Liver (tissue), 3 donors: ENCODE measurements around the gene PHGDH.

Experiments
- ATF3 ChIP-seq: IDR thresholded peaks from 2 replicates; pipeline ENCODE4 v1.6.1; 2016; ENCODE audit warnings: antibody characterized with exemption
- CTCF ChIP-seq: fragments of 150-350 bp; IDR thresholded peaks from 2 replicates; pipeline ENCODE4 v1.5.1; 2017; ENCODE audit warnings: improper control_type of control experiment, low read depth, low read length; ENCODE audit not compliant: missing input control
- GABPA ChIP-seq, 2 donors: IDR thresholded peaks in 1 of 2; conservative IDR thresholded peaks in 1 of 2; 2 replicates each; pipeline ENCODE4 v1.6.1; 2016; ENCODE audit warnings: antibody characterized with exemption in 2 of 2, mild to moderate bottlenecking in 1 of 2, moderate library complexity in 1 of 2
- HNF4A ChIP-seq, 2 donors: conservative IDR thresholded peaks; 2 replicates each; pipeline ENCODE4 v1.6.1; 2016; ENCODE audit warnings: antibody characterized with exemption in 2 of 2, mild to moderate bottlenecking in 2 of 2
- HNF4G ChIP-seq: IDR thresholded peaks from 2 replicates; pipeline ENCODE4 v1.6.1; 2016; ENCODE audit warnings: antibody characterized with exemption
- MAX ChIP-seq: IDR thresholded peaks from 2 replicates; pipeline ENCODE4 v1.6.1; 2016; ENCODE audit warnings: antibody characterized with exemption
- RAD21 ChIP-seq, 2 donors: IDR thresholded peaks; 2 replicates each; pipeline ENCODE4 v1.6.1; 2016; ENCODE audit warnings: antibody characterized with exemption in 2 of 2, mild to moderate bottlenecking in 2 of 2
- RXRA ChIP-seq, 2 donors: IDR thresholded peaks; 2 replicates each; pipeline ENCODE4 v1.6.1; 2017 to 2018; ENCODE audit warnings: antibody characterized with exemption in 2 of 2, mild to moderate bottlenecking in 1 of 2
- SP1 ChIP-seq: IDR thresholded peaks from 2 replicates; pipeline ENCODE4 v1.6.1; 2018; ENCODE audit warnings: antibody characterized with exemption, mild to moderate bottlenecking
- TAF1 ChIP-seq: conservative IDR thresholded peaks from 2 replicates; pipeline ENCODE4 v1.6.1; 2016; ENCODE audit warnings: antibody characterized with exemption, mild to moderate bottlenecking
- YY1 ChIP-seq: IDR thresholded peaks from 2 replicates; pipeline ENCODE4 v1.6.1; 2016; ENCODE audit warnings: antibody characterized with exemption, mild to moderate bottlenecking
- TF ChIP-seq, protein P1 (sequence below): IDR thresholded peaks from 2 replicates; pipeline ENCODE4 v1.6.1; 2016; ENCODE audit warnings: antibody characterized with exemption, mild to moderate bottlenecking
- donor health status: healthy.
- donor health status: healthy.

DNA sequence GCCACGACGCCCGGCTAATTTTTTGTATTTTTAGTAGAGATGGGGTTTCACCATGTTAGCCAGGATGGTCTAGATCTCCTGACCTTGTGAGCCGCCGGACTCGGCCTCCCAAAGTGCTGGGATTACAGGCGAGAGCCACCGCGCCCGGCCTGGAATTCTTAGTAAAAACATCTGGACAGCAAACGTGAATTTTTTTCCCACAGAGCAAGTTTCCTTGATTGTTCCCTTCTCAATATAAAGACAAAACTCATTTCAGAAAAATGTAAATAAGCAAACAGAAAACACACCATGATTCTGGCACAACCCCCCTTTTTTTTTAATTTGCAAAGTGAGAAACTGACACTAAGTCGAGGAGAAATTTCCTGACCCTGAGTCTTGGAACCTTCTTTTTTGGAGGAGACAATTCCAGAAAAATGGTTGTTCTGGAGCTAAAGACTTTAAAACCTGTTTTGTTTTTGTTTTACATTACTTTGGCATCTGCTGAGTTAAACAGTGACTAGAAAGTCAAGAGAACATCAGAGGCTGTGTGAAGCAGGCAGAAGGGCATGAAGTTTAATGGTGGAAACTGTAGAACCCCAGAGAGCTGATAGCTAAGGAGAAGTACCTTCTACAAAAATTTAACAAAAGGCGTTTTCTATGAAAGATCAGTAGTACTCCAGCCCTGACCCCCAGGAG lies 67.3 kb downstream of the PHGDH start:
- TF ChIP-seq MAX = no peak
- TF ChIP-seq CTCF = no peak
- no peak for TF ChIP-seq GABPA (IDR thresholded peaks at IDR 0.05 in 1 of 2, conservative IDR thresholded peaks at IDR 0.05 in 1 of 2)
- TF ChIP-seq TAF1 = no peak
- peak; percentile 85 for TF ChIP-seq YY1
- TF ChIP-seq SP1 = no peak
- TF ChIP-seq HNF4A (conservative IDR thresholded peaks at IDR 0.05) = no peak
- TF ChIP-seq RAD21 (IDR thresholded peaks at IDR 0.05) = no peak
- no peak for TF ChIP-seq ATF3
- no peak for TF ChIP-seq HNF4G
- no peak for TF ChIP-seq RXRA (IDR thresholded peaks at IDR 0.05)
- TF ChIP-seq, protein P1, sequence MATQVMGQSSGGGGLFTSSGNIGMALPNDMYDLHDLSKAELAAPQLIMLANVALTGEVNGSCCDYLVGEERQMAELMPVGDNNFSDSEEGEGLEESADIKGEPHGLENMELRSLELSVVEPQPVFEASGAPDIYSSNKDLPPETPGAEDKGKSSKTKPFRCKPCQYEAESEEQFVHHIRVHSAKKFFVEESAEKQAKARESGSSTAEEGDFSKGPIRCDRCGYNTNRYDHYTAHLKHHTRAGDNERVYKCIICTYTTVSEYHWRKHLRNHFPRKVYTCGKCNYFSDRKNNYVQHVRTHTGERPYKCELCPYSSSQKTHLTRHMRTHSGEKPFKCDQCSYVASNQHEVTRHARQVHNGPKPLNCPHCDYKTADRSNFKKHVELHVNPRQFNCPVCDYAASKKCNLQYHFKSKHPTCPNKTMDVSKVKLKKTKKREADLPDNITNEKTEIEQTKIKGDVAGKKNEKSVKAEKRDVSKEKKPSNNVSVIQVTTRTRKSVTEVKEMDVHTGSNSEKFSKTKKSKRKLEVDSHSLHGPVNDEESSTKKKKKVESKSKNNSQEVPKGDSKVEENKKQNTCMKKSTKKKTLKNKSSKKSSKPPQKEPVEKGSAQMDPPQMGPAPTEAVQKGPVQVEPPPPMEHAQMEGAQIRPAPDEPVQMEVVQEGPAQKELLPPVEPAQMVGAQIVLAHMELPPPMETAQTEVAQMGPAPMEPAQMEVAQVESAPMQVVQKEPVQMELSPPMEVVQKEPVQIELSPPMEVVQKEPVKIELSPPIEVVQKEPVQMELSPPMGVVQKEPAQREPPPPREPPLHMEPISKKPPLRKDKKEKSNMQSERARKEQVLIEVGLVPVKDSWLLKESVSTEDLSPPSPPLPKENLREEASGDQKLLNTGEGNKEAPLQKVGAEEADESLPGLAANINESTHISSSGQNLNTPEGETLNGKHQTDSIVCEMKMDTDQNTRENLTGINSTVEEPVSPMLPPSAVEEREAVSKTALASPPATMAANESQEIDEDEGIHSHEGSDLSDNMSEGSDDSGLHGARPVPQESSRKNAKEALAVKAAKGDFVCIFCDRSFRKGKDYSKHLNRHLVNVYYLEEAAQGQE = no peak
